ENCODE measurements around the gene CAMKMT.

The CAMKMT gene

GRCh38 chr2:44706681-44707553 is 345.2 kb downstream of the CAMKMT start:
- DNase-seq: no peak

- peak; percentile 84 for DNase-seq
Measured at GRCh38 chr2:44707945-44708660, 346.4 kb downstream of the CAMKMT start.

GRCh38 chr2:44708661-44709000 is 346.9 kb downstream of the CAMKMT start:
- no peak for DNase-seq

- no peak for DNase-seq
Measured at GRCh38 chr2:44713170-44713569, 351.4 kb downstream of the CAMKMT start.

- no peak for DNase-seq
Measured at GRCh38 chr2:44715671-44716081, 353.9 kb downstream of the CAMKMT start.

- DNase-seq: no peak
Measured at GRCh38 chr2:44716131-44716530, 354.4 kb downstream of the CAMKMT start.

- no peak for DNase-seq
Measured at GRCh38 chr2:44718431-44718830, 356.7 kb downstream of the CAMKMT start.

GRCh38 chr2:44719562-44719961 is 357.8 kb downstream of the CAMKMT start:
- no peak for DNase-seq

- peak; percentile 38 for DNase-seq
Measured at GRCh38 chr2:44722026-44722625, 360.4 kb downstream of the CAMKMT start.

GRCh38 chr2:44723921-44724320 is 362.2 kb downstream of the CAMKMT start:
- DNase-seq: peak; percentile 29

GRCh38 chr2:44730593-44730992 is 368.8 kb downstream of the CAMKMT start:
- no peak for DNase-seq

- DNase-seq: no peak
Measured at GRCh38 chr2:44731505-44731904, 369.8 kb downstream of the CAMKMT start.

GRCh38 chr2:44736270-44736942 is 374.7 kb downstream of the CAMKMT start:
- no peak for DNase-seq

GRCh38 chr2:44740678-44741077 is 378.9 kb downstream of the CAMKMT start:
- peak; percentile 12 for DNase-seq

- no peak for DNase-seq
Measured at GRCh38 chr2:44741507-44741906, 379.8 kb downstream of the CAMKMT start.

- no peak for DNase-seq
Measured at GRCh38 chr2:44742057-44742456, 380.3 kb downstream of the CAMKMT start.

- DNase-seq: no peak
Measured at GRCh38 chr2:44743473-44743872, 381.7 kb downstream of the CAMKMT start.

- no peak for DNase-seq
Measured at GRCh38 chr2:44744961-44745892, 383.5 kb downstream of the CAMKMT start.

- no peak for DNase-seq
Measured at GRCh38 chr2:44745922-44746766, 384.4 kb downstream of the CAMKMT start.

- DNase-seq: no peak
Measured at GRCh38 chr2:44746856-44747615, 385.3 kb downstream of the CAMKMT start.

Data from MV-4-11 (cell line).